Measurements from ENCODE around the gene BTG2.
"Not testable (repeated sequence)": the region's sequence is repeated elsewhere in the genome, so short reads cannot be mapped to it uniquely, and the experiment has no call there.

BTG2 gene

GRCh38 chr1:203304919-203305808 lies at the start of gene BTG2:
TSS of gene BTG2 (plus strand) at chr1:203305519. CDS start at chr1:203305607, 88 bp downstream.
- Mint-ChIP-seq H3K9me3 (no peaks in the 10 kb centered on the region), H3K4me1 (ENCODE audit: low read depth) (peaks cover 67% of the 10 kb centered on the region), H3K4me3 (peak within 1 kb of the TSS; percentile 97), H3K36me3 (ENCODE audit: low read depth) (peaks cover 50% of the 10 kb centered on the region), H3K27me3 (no peaks in the 10 kb centered on the region), H3K27ac (peak within 1 kb of the TSS; percentile 96)
- intact Hi-C loops (cut with micrococcal nuclease) = loop anchor here (1.0 kb wide), 2 partner anchors 16 to 32 kb away; no protein-coding TSS in a partner anchor

DNA sequence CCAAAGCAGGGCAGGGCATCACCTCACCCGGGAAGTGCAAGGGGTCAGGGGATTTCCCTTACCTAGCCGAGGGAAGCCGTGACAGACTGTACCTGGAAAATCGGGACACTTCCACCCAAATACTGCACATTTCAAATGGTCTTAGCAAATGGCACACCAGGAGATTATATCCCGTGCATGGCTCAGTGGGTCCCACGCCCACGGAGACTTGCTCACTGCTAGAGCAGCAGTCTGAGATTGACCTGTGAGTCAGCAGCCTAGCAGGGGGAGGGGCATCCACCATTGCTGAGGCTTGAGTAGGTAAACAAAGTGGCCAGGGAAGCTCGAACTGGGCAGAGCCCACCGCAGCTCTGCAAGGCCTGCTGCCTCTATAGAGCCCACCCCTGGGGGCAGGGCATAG lies 48.7 kb upstream of the BTG2 start:
- H3K4me3 Mint-ChIP-seq; H3K36me3 Mint-ChIP-seq (ENCODE audit: low read depth); intact Hi-C loops (cut with micrococcal nuclease); H3K9me3 Mint-ChIP-seq; H3K27ac Mint-ChIP-seq; H3K4me1 Mint-ChIP-seq (ENCODE audit: low read depth): not testable (repeated sequence)
- H3K27me3 Mint-ChIP-seq = peaks cover 57% of the 10 kb centered on the region

DNA sequence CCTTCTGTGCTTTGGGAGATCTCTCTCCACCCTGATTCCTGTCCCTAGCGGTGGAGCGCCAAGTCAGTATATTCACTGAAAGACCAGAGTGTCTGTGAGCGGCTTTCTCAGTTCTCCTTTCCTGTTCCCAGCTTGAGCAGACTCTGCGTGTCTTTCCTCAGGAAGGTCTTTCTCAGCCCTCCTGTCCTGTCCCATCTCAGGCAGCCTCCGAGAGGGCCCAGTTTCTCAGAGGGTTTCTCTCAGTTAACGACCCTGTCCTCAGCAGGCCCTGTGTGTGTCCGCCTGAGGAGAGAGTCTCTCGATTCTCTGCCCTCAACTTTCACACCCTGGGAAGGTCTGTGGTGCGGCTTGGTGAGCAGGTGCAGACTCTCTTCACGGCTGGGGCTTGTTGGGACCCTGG lies 41.8 kb upstream of the BTG2 start:
- Mint-ChIP-seq H3K27me3 (peaks cover 41% of the 10 kb centered on the region), H3K4me3 (no peak overlapping the region), H3K27ac (no peak overlapping the region), H3K4me1 (ENCODE audit: low read depth) (peaks cover 16% of the 10 kb centered on the region), H3K36me3 (ENCODE audit: low read depth) (no peaks in the 10 kb centered on the region), H3K9me3 (no peaks in the 10 kb centered on the region)
- intact Hi-C loops (cut with micrococcal nuclease) = no loop called here

GRCh38 chr1:203264052-203264501 lies 41.2 kb upstream of the BTG2 start:
- H3K36me3 Mint-ChIP-seq (ENCODE audit: low read depth) = no peaks in the 10 kb centered on the region
- H3K27me3 Mint-ChIP-seq = peaks cover 40% of the 10 kb centered on the region
- no peak overlapping the region for H3K27ac Mint-ChIP-seq
- H3K9me3 Mint-ChIP-seq = no peaks in the 10 kb centered on the region
- intact Hi-C loops (cut with micrococcal nuclease) = no loop called here
- peaks cover 16% of the 10 kb centered on the region for H3K4me1 Mint-ChIP-seq (ENCODE audit: low read depth)
- H3K4me3 Mint-ChIP-seq = no peak overlapping the region

DNA sequence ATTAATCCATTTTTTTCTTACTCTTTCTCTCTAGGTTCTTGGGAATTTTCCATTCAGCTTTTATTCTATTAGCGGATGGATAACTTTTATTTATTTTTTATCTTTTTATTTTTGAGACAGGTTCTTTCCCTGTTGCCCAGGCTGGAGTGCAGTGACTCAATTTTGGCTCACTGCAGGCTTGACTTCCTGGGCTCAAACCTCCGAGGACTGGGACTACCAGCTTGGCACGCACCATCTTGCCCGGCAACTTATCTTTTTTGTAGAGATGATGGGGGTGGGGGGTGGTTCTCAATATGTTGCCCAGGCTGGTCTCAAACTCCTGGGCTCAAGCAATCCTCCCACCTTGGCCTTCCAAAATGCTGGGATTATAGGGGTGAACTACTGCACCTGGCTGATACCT lies 39.8 kb upstream of the BTG2 start:
- Mint-ChIP-seq H3K36me3 (ENCODE audit: low read depth) (no peaks in the 10 kb centered on the region), H3K27me3 (peaks cover 29% of the 10 kb centered on the region), H3K9me3 (no peaks in the 10 kb centered on the region), H3K4me1 (ENCODE audit: low read depth) (peaks cover 19% of the 10 kb centered on the region), H3K27ac (no peak overlapping the region), H3K4me3 (no peak overlapping the region)
- intact Hi-C loops (cut with micrococcal nuclease) = no loop called here

DNA sequence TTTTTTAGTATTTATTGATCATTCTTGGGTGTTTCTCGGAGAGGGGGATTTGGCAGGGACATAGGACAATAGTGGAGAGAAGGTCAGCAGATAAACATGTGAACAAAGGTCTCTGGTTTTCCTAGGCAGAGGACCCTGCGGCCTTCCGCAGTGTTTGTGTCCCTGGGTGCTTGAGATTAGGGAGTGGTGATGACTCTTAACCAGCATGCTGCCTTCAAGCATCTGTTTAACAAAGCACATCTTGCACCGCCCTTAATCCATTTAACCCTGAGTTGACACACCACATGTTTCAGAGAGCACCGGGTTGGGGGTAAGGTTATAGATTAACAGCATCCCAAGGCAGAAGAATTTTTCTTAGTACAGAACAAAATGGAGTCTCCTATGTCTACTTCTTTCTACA lies 39.2 kb upstream of the BTG2 start:
- H3K4me1 Mint-ChIP-seq (ENCODE audit: low read depth) = peaks cover 25% of the 10 kb centered on the region
- H3K27ac Mint-ChIP-seq; intact Hi-C loops (cut with micrococcal nuclease): not testable (repeated sequence)

DNA sequence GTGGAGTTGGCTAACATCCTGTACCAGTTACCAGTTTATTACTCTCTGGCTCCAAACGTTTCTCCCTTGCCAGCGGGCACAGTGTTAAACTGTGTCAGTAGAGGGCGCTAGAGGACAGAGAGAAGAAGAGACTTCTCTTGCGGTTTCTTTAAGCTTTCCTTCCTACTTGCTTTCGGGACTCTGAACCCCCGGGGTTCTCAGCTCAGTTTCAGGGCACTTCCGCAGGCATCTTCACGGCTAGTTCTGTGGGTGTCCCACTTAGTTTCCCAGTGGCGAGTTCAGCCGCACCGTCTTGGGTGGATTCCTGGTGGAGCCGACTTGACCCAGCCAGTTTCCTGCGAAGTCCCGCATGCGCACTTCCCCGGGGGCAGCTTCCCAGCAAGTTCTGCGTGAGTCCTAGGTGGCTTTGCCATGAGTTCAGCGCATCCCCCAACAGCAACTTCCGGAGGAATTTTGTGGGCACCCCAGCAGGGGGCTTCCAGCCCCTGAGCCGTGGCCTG lies 37.9 kb upstream of the BTG2 start:
- peak overlapping the region; percentile 92 for H3K27ac Mint-ChIP-seq
- H3K4me3 Mint-ChIP-seq = peak overlapping the region; percentile 97
- H3K27me3 Mint-ChIP-seq = peaks cover 11% of the 10 kb centered on the region
- intact Hi-C loops (cut with micrococcal nuclease) = no loop called here
- peaks cover 38% of the 10 kb centered on the region for H3K4me1 Mint-ChIP-seq (ENCODE audit: low read depth)
- H3K9me3 Mint-ChIP-seq = no peaks in the 10 kb centered on the region
- no peaks in the 10 kb centered on the region for H3K36me3 Mint-ChIP-seq (ENCODE audit: low read depth)

More for the DNA sequence above, 39.2 kb upstream of the BTG2 start:
- peaks cover 23% of the 10 kb centered on the region for H3K27me3 Mint-ChIP-seq
- H3K9me3 Mint-ChIP-seq; H3K36me3 Mint-ChIP-seq (ENCODE audit: low read depth); H3K4me3 Mint-ChIP-seq: not testable (repeated sequence)

GRCh38 chr1:203267912-203268311 lies 37.4 kb upstream of the BTG2 start:
- Mint-ChIP-seq H3K9me3 (no peaks in the 10 kb centered on the region), H3K4me3 (peak overlapping the region; percentile 97), H3K36me3 (ENCODE audit: low read depth) (no peaks in the 10 kb centered on the region), H3K27me3 (peaks cover 11% of the 10 kb centered on the region), H3K27ac (peak overlapping the region; percentile 92), H3K4me1 (ENCODE audit: low read depth) (peaks cover 43% of the 10 kb centered on the region)
- intact Hi-C loops (cut with micrococcal nuclease) = loop anchor here (2.0 kb wide), 1 partner anchor 149 kb away; no protein-coding TSS in a partner anchor

- H3K4me3 Mint-ChIP-seq = no peak overlapping the region
These were observed 36.2 kb upstream of the BTG2 start for GRCh38 chr1:203268901-203269653.

DNA sequence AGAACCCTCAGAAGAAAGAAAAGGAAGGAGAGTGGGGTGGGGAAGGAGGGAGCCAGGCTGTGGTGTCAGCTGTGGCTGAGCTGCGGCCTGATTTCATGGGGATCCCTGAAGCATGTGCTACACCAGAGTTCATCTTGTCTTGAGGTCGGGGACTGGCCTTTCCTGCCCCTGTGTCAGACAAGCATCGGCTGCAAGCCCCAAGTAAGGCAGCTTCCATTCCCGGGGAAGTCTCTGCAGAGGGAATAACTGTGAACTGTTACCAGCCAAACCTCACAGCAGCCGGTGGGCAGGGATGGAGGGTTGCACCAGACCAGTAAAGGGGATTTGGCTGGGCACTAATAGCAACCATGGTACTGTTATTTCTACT lies 35.7 kb upstream of the BTG2 start:
- H3K4me3 Mint-ChIP-seq = no peak overlapping the region
- H3K36me3 Mint-ChIP-seq (ENCODE audit: low read depth) = no peaks in the 10 kb centered on the region
- H3K27me3 Mint-ChIP-seq = peaks cover 4% of the 10 kb centered on the region
- no peaks in the 10 kb centered on the region for H3K9me3 Mint-ChIP-seq
- intact Hi-C loops (cut with micrococcal nuclease) = loop anchor here (1.0 to 2.0 kb wide), 4 partner anchors 69 to 230 kb away; no protein-coding TSS in a partner anchor
- H3K27ac Mint-ChIP-seq = no peak overlapping the region
- peaks cover 54% of the 10 kb centered on the region for H3K4me1 Mint-ChIP-seq (ENCODE audit: low read depth)

More at GRCh38 chr1:203268901-203269653, 36.2 kb upstream of the BTG2 start:
- Mint-ChIP-seq H3K27me3 (peaks cover 8% of the 10 kb centered on the region), H3K9me3 (no peaks in the 10 kb centered on the region), H3K36me3 (ENCODE audit: low read depth) (no peaks in the 10 kb centered on the region), H3K27ac (no peak overlapping the region), H3K4me1 (ENCODE audit: low read depth) (peaks cover 48% of the 10 kb centered on the region)
- intact Hi-C loops (cut with micrococcal nuclease) = loop anchor here (1.0 to 2.0 kb wide), 3 partner anchors 69 to 230 kb away; no protein-coding TSS in a partner anchor

DNA sequence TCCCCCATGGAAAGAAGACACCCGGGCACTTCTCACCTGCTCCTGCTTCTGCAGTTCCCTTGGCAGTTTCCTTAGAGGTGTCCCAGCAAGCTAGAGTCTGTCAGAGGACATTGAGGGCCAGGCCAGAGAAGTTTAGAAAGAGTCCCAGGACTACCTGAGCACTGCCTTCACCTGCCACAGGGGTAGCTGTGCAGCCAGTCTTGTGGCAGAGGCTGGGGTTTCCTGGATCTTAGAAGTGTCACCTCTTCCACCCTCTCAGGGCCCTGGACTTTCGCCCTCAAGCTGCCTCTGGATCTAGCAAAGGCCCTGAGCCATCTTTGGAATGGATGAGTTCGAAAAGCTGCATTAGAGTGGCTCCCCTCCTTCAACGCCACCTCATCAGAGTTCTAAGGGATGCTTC lies 34.9 kb upstream of the BTG2 start:
- Mint-ChIP-seq H3K27ac (no peak overlapping the region), H3K36me3 (ENCODE audit: low read depth) (no peaks in the 10 kb centered on the region), H3K4me3 (no peak overlapping the region), H3K4me1 (ENCODE audit: low read depth) (peaks cover 62% of the 10 kb centered on the region), H3K27me3 (peaks cover 4% of the 10 kb centered on the region), H3K9me3 (no peaks in the 10 kb centered on the region)
- intact Hi-C loops (cut with micrococcal nuclease) = loop anchor here (2.0 kb wide), 1 partner anchor 216 kb away; no protein-coding TSS in a partner anchor

DNA sequence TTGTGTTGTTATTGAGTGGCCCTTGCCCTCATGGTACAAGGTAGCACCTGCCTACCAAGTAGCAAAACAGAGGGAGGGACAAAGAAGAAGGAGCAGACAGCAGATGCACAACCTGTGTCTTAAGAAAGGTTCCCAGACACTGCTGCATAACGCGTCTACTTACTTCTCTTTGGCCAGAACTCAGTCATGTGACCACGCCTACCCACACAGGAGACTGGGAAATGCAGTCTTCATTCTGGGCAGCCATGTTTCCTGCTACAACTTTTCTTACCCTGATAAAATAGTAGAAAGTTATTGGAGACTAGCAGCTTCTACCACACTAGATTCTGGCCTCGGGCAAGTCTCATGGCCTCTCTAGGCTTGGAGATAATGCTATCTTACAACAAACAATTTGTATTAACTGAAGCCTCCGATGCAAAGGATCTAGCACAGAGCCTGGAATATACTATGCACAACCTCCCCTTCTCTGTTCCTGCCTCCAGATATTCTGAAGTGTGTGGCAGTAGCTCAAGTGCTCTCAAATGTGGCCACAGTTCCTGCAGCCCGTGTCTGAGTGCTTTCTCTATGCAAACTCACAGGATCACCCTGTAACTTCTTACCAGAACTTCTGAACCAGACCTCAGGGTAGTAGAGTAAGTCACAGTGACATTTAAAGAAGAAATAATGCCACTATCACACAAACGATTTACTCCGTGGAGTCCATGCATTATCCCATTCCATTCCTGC lies 34.1 kb upstream of the BTG2 start:
- peak overlapping the region; percentile 46 for H3K27ac Mint-ChIP-seq
- intact Hi-C loops (cut with micrococcal nuclease) = loop anchor here (2.0 kb wide), 1 partner anchor 216 kb away; no protein-coding TSS in a partner anchor
- H3K9me3 Mint-ChIP-seq = no peaks in the 10 kb centered on the region
- H3K27me3 Mint-ChIP-seq = peaks cover 3% of the 10 kb centered on the region
- no peak overlapping the region for H3K4me3 Mint-ChIP-seq
- H3K36me3 Mint-ChIP-seq (ENCODE audit: low read depth) = no peaks in the 10 kb centered on the region
- H3K4me1 Mint-ChIP-seq (ENCODE audit: low read depth) = peaks cover 69% of the 10 kb centered on the region

DNA sequence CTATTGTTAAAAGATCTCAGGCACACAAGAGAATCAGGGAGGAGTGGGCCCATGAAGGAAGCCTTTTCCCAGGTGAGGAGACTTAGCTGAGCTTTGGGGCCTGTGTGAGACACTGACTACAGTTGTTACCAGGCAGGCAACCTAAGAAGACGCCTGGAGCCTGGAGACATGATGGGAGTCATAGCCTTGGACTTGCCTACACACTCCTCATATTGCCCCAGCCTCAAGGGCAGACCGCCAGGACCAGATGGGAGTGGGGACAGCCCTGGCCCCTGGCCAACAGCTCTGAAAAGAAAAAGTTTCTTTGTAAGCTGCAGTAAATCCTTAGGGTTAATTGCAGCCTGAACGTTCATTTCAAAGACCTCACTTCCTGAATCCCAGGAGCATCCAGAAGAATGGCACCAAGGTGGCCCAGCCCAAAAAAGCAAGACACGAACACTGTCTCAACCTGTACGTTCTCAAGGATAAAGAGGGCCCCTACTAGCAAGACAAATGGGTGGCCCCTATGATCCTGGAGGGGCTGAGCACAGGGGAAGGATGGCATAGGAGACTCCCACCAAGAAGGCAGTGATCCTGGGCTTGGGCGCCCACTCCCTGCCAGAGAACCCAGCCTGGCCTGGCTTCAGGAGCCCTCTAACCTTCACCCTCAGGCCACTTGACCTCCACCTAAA lies 33.2 kb upstream of the BTG2 start:
- Mint-ChIP-seq H3K4me1 (ENCODE audit: low read depth) (peaks cover 77% of the 10 kb centered on the region), H3K9me3 (no peaks in the 10 kb centered on the region), H3K27me3 (peaks cover 3% of the 10 kb centered on the region), H3K36me3 (ENCODE audit: low read depth) (no peaks in the 10 kb centered on the region), H3K27ac (no peak overlapping the region), H3K4me3 (no peak overlapping the region)
- intact Hi-C loops (cut with micrococcal nuclease) = loop anchor here (2.0 kb wide), 1 partner anchor 215 kb away; no protein-coding TSS in a partner anchor

All from dendritic cell treated with granulocyte-macrophage colony-stimulating factor and Interleukin-4, amounts not matched to agents 40 ng/mL and 50 ng/mL, for 4 days (primary cell).